IMR-90 (cell line): ENCODE results near the gene ALDH7A1. TPM values are rescaled to one million over a fixed set of nuclear protein-coding genes. Genes with fewer than 3 reads are reported as not detected.
A peak's percentile ranks its signal among the peaks of the same experiment; 100 is the strongest.

Source experiments
- ATAC-seq: fragments of 200-7000 bp; cut with Tn5 transposase; 2 replicates; pipeline ENCODE4 v1.9.1; 2020; ENCODE audit warnings: low read depth, mild to moderate bottlenecking, moderate library complexity
- BruUV-seq: library from RNA; stranded (reverse); fragments of 400-500 nt; replicated peaks from 2 replicates; lab custom pipeline; 2021; lab: Mats Ljungman, UMichigan
- CTCF ChIA-PET: fragments of 300-600 bp; formaldehyde crosslinking; extraction: SDS; loops from one replicate; lab custom pipeline; 2021; ENCODE audit warnings: antibody characterized with exemption; lab: Yijun Ruan, JAX
- POLR2A ChIA-PET: fragments of 300-600 bp; sonication (Branson Sonifier 250); formaldehyde crosslinking; loops from one replicate; lab custom pipeline; 2022; ENCODE audit warnings: antibody characterized with exemption; ENCODE audit not compliant: unreplicated experiment; lab: Charles Lee
- DNase-seq: peaks from one replicate; pipeline ENCODE4 v3.0.0; 2013
- H2AFZ ChIP-seq: replicated peaks from 2 replicates; pipeline ENCODE3; 2013; ENCODE audit warnings: low read length, mild to moderate bottlenecking; ENCODE audit not compliant: poor library complexity
- H2AK5ac ChIP-seq: 2 replicates; pipeline ENCODE4 v1.6.1; 2013; ENCODE audit warnings: low read depth, low read length, inconsistent platforms
- H2AK9ac ChIP-seq: replicated peaks from 2 replicates; pipeline ENCODE3; 2013; ENCODE audit warnings: mild to moderate bottlenecking, low read depth, low read length, moderate library complexity; ENCODE audit not compliant: poor library complexity
- H2BK120ac ChIP-seq: 2 replicates; pipeline ENCODE4 v1.6.1; 2013; ENCODE audit warnings: low read depth, low read length, inconsistent platforms
- H2BK15ac ChIP-seq: 3 replicates; pipeline ENCODE4 v1.6.1; 2013; ENCODE audit warnings: low read depth, low read length, inconsistent platforms
- H2BK20ac ChIP-seq: 2 replicates; pipeline ENCODE4 v1.6.1; 2013; ENCODE audit warnings: low read depth, mild to moderate bottlenecking, inconsistent platforms, low read length, moderate library complexity
- H2BK5ac ChIP-seq: 2 replicates; pipeline ENCODE4 v1.6.1; 2013; ENCODE audit warnings: mild to moderate bottlenecking, low read depth, low read length, inconsistent platforms; ENCODE audit not compliant: poor library complexity, severe bottlenecking
- H3K14ac ChIP-seq: replicated peaks from 2 replicates; pipeline ENCODE4 v1.6.1; 2013; ENCODE audit warnings: low read depth, low read length, inconsistent platforms
- H3K18ac ChIP-seq: 2 replicates; pipeline ENCODE4 v1.6.1; 2013; ENCODE audit warnings: low read depth, low read length, control low read depth
- H3K23ac ChIP-seq: 2 replicates; pipeline ENCODE4 v1.6.1; 2013; ENCODE audit warnings: low read depth, low read length, inconsistent platforms
- H3K27ac ChIP-seq: 2 replicates; pipeline ENCODE4 v1.5.1; 2013; ENCODE audit warnings: mild to moderate bottlenecking, control low read depth, low read length; ENCODE audit not compliant: insufficient read depth
- H3K27me3 ChIP-seq: 2 replicates; pipeline ENCODE4 v1.6.1; 2013; ENCODE audit warnings: low read length; ENCODE audit not compliant: control insufficient read depth, insufficient read depth
- H3K36me3 ChIP-seq: 2 replicates; pipeline ENCODE4 v1.6.1; 2013; ENCODE audit warnings: low read length, mixed read lengths; ENCODE audit not compliant: control insufficient read depth, insufficient read depth
- H3K4ac ChIP-seq: 2 replicates; pipeline ENCODE4 v1.6.1; 2013; ENCODE audit warnings: low read depth, low read length, inconsistent platforms
- H3K4me1 ChIP-seq: 2 replicates; pipeline ENCODE4 v1.6.1; 2013; ENCODE audit warnings: low read length, mixed read lengths; ENCODE audit not compliant: control insufficient read depth, insufficient read depth
- H3K4me2 ChIP-seq: 2 replicates; pipeline ENCODE4 v1.6.1; 2013; ENCODE audit warnings: low read depth, mild to moderate bottlenecking, control low read depth, low read length, moderate library complexity
- H3K4me3 ChIP-seq: 2 replicates; pipeline ENCODE4 v1.5.1; 2013; ENCODE audit warnings: low read depth, mild to moderate bottlenecking, control low read depth, low read length, moderate library complexity; ENCODE audit not compliant: insufficient read depth
- H3K56ac ChIP-seq: 2 replicates; pipeline ENCODE4 v1.6.1; 2013; ENCODE audit warnings: low read length, inconsistent platforms; ENCODE audit not compliant: insufficient read depth; ENCODE audit errors: extremely low read depth
- H3K79me1 ChIP-seq, 2 experiments: 2 replicates each; pipeline ENCODE4 v1.6.1; 2013; ENCODE audit warnings: low read length in 2 of 2, inconsistent platforms in 1 of 2, low read depth in 1 of 2
- H3K9ac ChIP-seq: 2 replicates; pipeline ENCODE4 v1.6.1; 2013; ENCODE audit warnings: low read depth, low read length, control low read depth
- H3K9me1 ChIP-seq: 2 replicates; pipeline ENCODE4 v1.6.1; 2013; ENCODE audit warnings: low read length, inconsistent platforms; ENCODE audit not compliant: insufficient read depth
- H3K9me3 ChIP-seq: 2 replicates; pipeline ENCODE4 v1.6.1; 2013; ENCODE audit warnings: low read length; ENCODE audit not compliant: control insufficient read depth, insufficient read depth
- H4K20me1 ChIP-seq: 2 replicates; pipeline ENCODE4 v1.6.1; 2013; ENCODE audit warnings: low read length, inconsistent platforms; ENCODE audit not compliant: insufficient read depth
- H4K5ac ChIP-seq: 2 replicates; pipeline ENCODE4 v1.6.1; 2013; ENCODE audit warnings: mild to moderate bottlenecking, low read depth, low read length, control low read depth
- H4K8ac ChIP-seq, 2 experiments: 2 replicates each; pipeline ENCODE4 v1.6.1; 2013; ENCODE audit warnings: low read depth in 2 of 2, low read length in 2 of 2, control low read depth in 1 of 2, inconsistent platforms in 1 of 2
- H4K91ac ChIP-seq: 2 replicates; pipeline ENCODE4 v1.6.1; 2013; ENCODE audit warnings: low read depth, low read length, inconsistent platforms; ENCODE audit not compliant: insufficient read depth
- BHLHE40 ChIP-seq: fragments of 150-350 bp; IDR thresholded peaks from 2 replicates; pipeline ENCODE4 v1.6.1; 2016; ENCODE audit warnings: mild to moderate bottlenecking, low read depth, low read length
- CEBPB ChIP-seq: IDR thresholded peaks from 2 replicates; pipeline ENCODE4 v1.6.1; 2012; ENCODE audit warnings: low read depth, low read length, improper control_type of control experiment
- CHD1 ChIP-seq: IDR thresholded peaks from 2 replicates; pipeline ENCODE4 v1.6.1; 2012; ENCODE audit warnings: low read depth, low read length, improper control_type of control experiment
- CTCF ChIP-seq: conservative IDR thresholded peaks from 2 replicates; pipeline ENCODE4 v1.5.1; 2012; ENCODE audit warnings: mild to moderate bottlenecking, low read depth, low read length, improper control_type of control experiment
- ELK1 ChIP-seq: fragments of 150-350 bp; IDR thresholded peaks from 2 replicates; pipeline ENCODE4 v1.6.1; 2016; ENCODE audit warnings: low read depth, mild to moderate bottlenecking, low read length, moderate library complexity, borderline replicate concordance
- FOS ChIP-seq: fragments of 150-350 bp; IDR thresholded peaks from 2 replicates; pipeline ENCODE4 v1.6.1; 2016; ENCODE audit warnings: low read depth, low read length
- MAFK ChIP-seq: IDR thresholded peaks from 2 replicates; pipeline ENCODE4 v1.6.1; 2012; ENCODE audit warnings: low read depth, low read length, improper control_type of control experiment
- MAZ ChIP-seq: IDR thresholded peaks from 2 replicates; pipeline ENCODE4 v1.6.1; 2012; ENCODE audit warnings: low read depth, mild to moderate bottlenecking, low read length, improper control_type of control experiment, moderate library complexity, borderline replicate concordance
- MXI1 ChIP-seq: IDR thresholded peaks from 2 replicates; pipeline ENCODE4 v1.6.1; 2012; ENCODE audit warnings: low read depth, mild to moderate bottlenecking, low read length, moderate library complexity, borderline replicate concordance
- NFE2L2 ChIP-seq: fragments of 150-350 bp; IDR thresholded peaks from 2 replicates; pipeline ENCODE4 v1.6.1; 2016; ENCODE audit warnings: low read depth, mild to moderate bottlenecking, low read length
- POLR2A ChIP-seq: IDR thresholded peaks from 2 replicates; pipeline ENCODE4 v1.6.1; 2012; ENCODE audit warnings: mild to moderate bottlenecking, low read depth, low read length
- RAD21 ChIP-seq: IDR thresholded peaks from 2 replicates; pipeline ENCODE4 v1.6.1; 2012; ENCODE audit warnings: low read length, improper control_type of control experiment
- RCOR1 ChIP-seq: IDR thresholded peaks from 2 replicates; pipeline ENCODE4 v1.6.1; 2012; ENCODE audit warnings: mild to moderate bottlenecking, low read length, improper control_type of control experiment; ENCODE audit not compliant: insufficient replicate concordance
- RFX5 ChIP-seq: IDR thresholded peaks from 2 replicates; pipeline ENCODE4 v1.8.0; 2012; ENCODE audit warnings: low read depth, mild to moderate bottlenecking, low read length, moderate library complexity
- SMC3 ChIP-seq: fragments of 150-350 bp; IDR thresholded peaks from 2 replicates; pipeline ENCODE4 v1.6.1; 2016; ENCODE audit warnings: low read depth, mild to moderate bottlenecking, antibody characterized with exemption, low read length, moderate library complexity
- USF2 ChIP-seq: fragments of 150-350 bp; IDR thresholded peaks from 2 replicates; pipeline ENCODE4 v1.6.1; 2017; ENCODE audit warnings: mild to moderate bottlenecking, antibody characterized with exemption, low read length, low read depth
- dilution Hi-C: fragments of 300-500 bp; cut with HindIII; formaldehyde crosslinking; loops from one replicate; pipeline ENCODE4 v1.14.3; 2018; ENCODE audit warnings: low sequenced_read_pairs; ENCODE audit not compliant: unreplicated experiment
- in situ Hi-C: fragments of 300-500 bp; cut with MboI; formaldehyde crosslinking; loops from 3 replicates; pipeline ENCODE4 v1.14.3; 2019; ENCODE audit warnings: low sequenced_read_pairs, inconsistent platforms, mixed read lengths
- intact Hi-C: fragments of 100-400 bp; cut with micrococcal nuclease; formaldehyde crosslinking; loops from 2 replicates; pipeline ENCODE4 v1.10.0; 2022
- polyA plus RNA-seq, 3 experiments: library from polyadenylated mRNA; depleted of rRNA; stranded (reverse); fragments of >200 nt; gene quantifications; 2 replicates each; pipeline ENCODE4 v1.2.3, GENCODE V29; 2012; ENCODE audit warnings: low replicate concordance in 1 of 3
- total RNA-seq: library from RNA; depleted of rRNA; stranded (reverse); fragments of >200 nt; gene quantifications from 2 replicates; pipeline ENCODE4 v1.2.3, GENCODE V29; 2012

Gene ALDH7A1
- total and polyA plus RNA-seq, 2 of the 4 experiments (the other 2 are of a cell fraction) = 40.9 to 62.2 TPM

GRCh38 chr5:126508962-126509279 lies 86.1 kb downstream of the ALDH7A1 start:
- Histone ChIP-seq H3K23ac (no peak overlapping the region), H4K8ac (peak overlapping the region; percentile 34 to 82; a peak in 2 of 4 replicates), H3K4ac (no peak overlapping the region), H3K4me1 (peaks cover 7% of the 10 kb centered on the region; the same call in 1 of the 2 replicates), H3K79me1 (no peaks in the 10 kb centered on the region), H3K4me2 (no peak overlapping the region), H3K27me3 (no peaks in the 10 kb centered on the region), H2BK5ac (no peak overlapping the region), H4K91ac (no peak overlapping the region), H3K18ac (no peak overlapping the region), H2AFZ (no peak overlapping the region), H3K56ac (no peak overlapping the region), H4K20me1 (no peaks in the 10 kb centered on the region), H2BK120ac (no peak overlapping the region), H3K9ac (no peak overlapping the region), H3K9me3 (no peaks in the 10 kb centered on the region), H4K5ac (no peak overlapping the region; the same call in 1 of the 2 replicates), H3K27ac (no peak overlapping the region), H2BK20ac (no peak overlapping the region), H2AK5ac (no peak overlapping the region), H3K4me3 (no peak overlapping the region), H3K9me1 (no peaks in the 10 kb centered on the region), H2BK15ac (no peak overlapping the region), H3K36me3 (no peaks in the 10 kb centered on the region), H3K14ac (no peak overlapping the region), H2AK9ac (no peak overlapping the region)
- no peak for TF ChIP-seq POLR2A
- no peak for TF ChIP-seq BHLHE40
- TF ChIP-seq CTCF = no peak
- no peak for TF ChIP-seq MAZ
- TF ChIP-seq RAD21 = no peak
- no peak for TF ChIP-seq FOS
- no peak for TF ChIP-seq SMC3
- no peak for TF ChIP-seq ELK1
- TF ChIP-seq RCOR1 = no peak
- TF ChIP-seq RFX5 = no peak
- no peak for TF ChIP-seq USF2
- TF ChIP-seq CEBPB = no peak
- TF ChIP-seq MXI1 = no peak
- TF ChIP-seq MAFK = no peak
- TF ChIP-seq CHD1 = no peak
- no peak for TF ChIP-seq NFE2L2
- ChIA-PET POLR2A (no interaction called here), CTCF (interaction anchor here (1.2 kb wide), 1 partner anchor 8 kb away, joined by 3 read pairs; no protein-coding TSS in a partner anchor)
- in situ Hi-C loops (no loop called here), intact Hi-C loops (no loop called here), dilution Hi-C loops (no loop called here)
- no peak for ATAC-seq
- BruUV-seq = no TSS peak
- no peak for DNase-seq
